IMR-90 (cell line): ENCODE measurements around the gene LILRA6. TPM values are rescaled to one million over a fixed set of nuclear protein-coding genes. Genes with fewer than 3 reads are reported as not detected.

Experiments
- ATAC-seq: fragments of 200-7000 bp; cut with Tn5 transposase; 2 replicates; pipeline ENCODE4 v1.9.1; 2020; ENCODE audit warnings: low read depth, mild to moderate bottlenecking, moderate library complexity
- BruUV-seq: library from RNA; stranded (reverse); fragments of 400-500 nt; replicated peaks from 2 replicates; lab custom pipeline; 2021; lab: Mats Ljungman, UMichigan
- CTCF ChIA-PET: fragments of 300-600 bp; formaldehyde crosslinking; extraction: SDS; loops from one replicate; lab custom pipeline; 2021; ENCODE audit warnings: antibody characterized with exemption; lab: Yijun Ruan, JAX
- POLR2A ChIA-PET: fragments of 300-600 bp; sonication (Branson Sonifier 250); formaldehyde crosslinking; loops from one replicate; lab custom pipeline; 2022; ENCODE audit warnings: antibody characterized with exemption; ENCODE audit not compliant: unreplicated experiment; lab: Charles Lee
- DNase-seq: peaks from one replicate; pipeline ENCODE4 v3.0.0; 2013
- H2AFZ ChIP-seq: replicated peaks from 2 replicates; pipeline ENCODE3; 2013; ENCODE audit warnings: low read length, mild to moderate bottlenecking; ENCODE audit not compliant: poor library complexity
- H2AK5ac ChIP-seq: 2 replicates; pipeline ENCODE4 v1.6.1; 2013; ENCODE audit warnings: low read depth, low read length, inconsistent platforms
- H2AK9ac ChIP-seq: replicated peaks from 2 replicates; pipeline ENCODE3; 2013; ENCODE audit warnings: mild to moderate bottlenecking, low read depth, low read length, moderate library complexity; ENCODE audit not compliant: poor library complexity
- H2BK120ac ChIP-seq: 2 replicates; pipeline ENCODE4 v1.6.1; 2013; ENCODE audit warnings: low read depth, low read length, inconsistent platforms
- H2BK15ac ChIP-seq: 3 replicates; pipeline ENCODE4 v1.6.1; 2013; ENCODE audit warnings: low read depth, low read length, inconsistent platforms
- H2BK20ac ChIP-seq: 2 replicates; pipeline ENCODE4 v1.6.1; 2013; ENCODE audit warnings: low read depth, mild to moderate bottlenecking, inconsistent platforms, low read length, moderate library complexity
- H2BK5ac ChIP-seq: 2 replicates; pipeline ENCODE4 v1.6.1; 2013; ENCODE audit warnings: mild to moderate bottlenecking, low read depth, low read length, inconsistent platforms; ENCODE audit not compliant: poor library complexity, severe bottlenecking
- H3K14ac ChIP-seq: replicated peaks from 2 replicates; pipeline ENCODE4 v1.6.1; 2013; ENCODE audit warnings: low read depth, low read length, inconsistent platforms
- H3K18ac ChIP-seq: 2 replicates; pipeline ENCODE4 v1.6.1; 2013; ENCODE audit warnings: low read depth, low read length, control low read depth
- H3K23ac ChIP-seq: 2 replicates; pipeline ENCODE4 v1.6.1; 2013; ENCODE audit warnings: low read depth, low read length, inconsistent platforms
- H3K27ac ChIP-seq: 2 replicates; pipeline ENCODE4 v1.5.1; 2013; ENCODE audit warnings: mild to moderate bottlenecking, control low read depth, low read length; ENCODE audit not compliant: insufficient read depth
- H3K27me3 ChIP-seq: 2 replicates; pipeline ENCODE4 v1.6.1; 2013; ENCODE audit warnings: low read length; ENCODE audit not compliant: control insufficient read depth, insufficient read depth
- H3K36me3 ChIP-seq: 2 replicates; pipeline ENCODE4 v1.6.1; 2013; ENCODE audit warnings: low read length, mixed read lengths; ENCODE audit not compliant: control insufficient read depth, insufficient read depth
- H3K4ac ChIP-seq: 2 replicates; pipeline ENCODE4 v1.6.1; 2013; ENCODE audit warnings: low read depth, low read length, inconsistent platforms
- H3K4me1 ChIP-seq: 2 replicates; pipeline ENCODE4 v1.6.1; 2013; ENCODE audit warnings: low read length, mixed read lengths; ENCODE audit not compliant: control insufficient read depth, insufficient read depth
- H3K4me2 ChIP-seq: 2 replicates; pipeline ENCODE4 v1.6.1; 2013; ENCODE audit warnings: low read depth, mild to moderate bottlenecking, control low read depth, low read length, moderate library complexity
- H3K4me3 ChIP-seq: 2 replicates; pipeline ENCODE4 v1.5.1; 2013; ENCODE audit warnings: low read depth, mild to moderate bottlenecking, control low read depth, low read length, moderate library complexity; ENCODE audit not compliant: insufficient read depth
- H3K56ac ChIP-seq: 2 replicates; pipeline ENCODE4 v1.6.1; 2013; ENCODE audit warnings: low read length, inconsistent platforms; ENCODE audit not compliant: insufficient read depth; ENCODE audit errors: extremely low read depth
- H3K79me1 ChIP-seq, 2 experiments: 2 replicates each; pipeline ENCODE4 v1.6.1; 2013; ENCODE audit warnings: low read length in 2 of 2, inconsistent platforms in 1 of 2, low read depth in 1 of 2
- H3K9ac ChIP-seq: 2 replicates; pipeline ENCODE4 v1.6.1; 2013; ENCODE audit warnings: low read depth, low read length, control low read depth
- H3K9me1 ChIP-seq: 2 replicates; pipeline ENCODE4 v1.6.1; 2013; ENCODE audit warnings: low read length, inconsistent platforms; ENCODE audit not compliant: insufficient read depth
- H3K9me3 ChIP-seq: 2 replicates; pipeline ENCODE4 v1.6.1; 2013; ENCODE audit warnings: low read length; ENCODE audit not compliant: control insufficient read depth, insufficient read depth
- H4K20me1 ChIP-seq: 2 replicates; pipeline ENCODE4 v1.6.1; 2013; ENCODE audit warnings: low read length, inconsistent platforms; ENCODE audit not compliant: insufficient read depth
- H4K5ac ChIP-seq: 2 replicates; pipeline ENCODE4 v1.6.1; 2013; ENCODE audit warnings: mild to moderate bottlenecking, low read depth, low read length, control low read depth
- H4K8ac ChIP-seq, 2 experiments: 2 replicates each; pipeline ENCODE4 v1.6.1; 2013; ENCODE audit warnings: low read depth in 2 of 2, low read length in 2 of 2, control low read depth in 1 of 2, inconsistent platforms in 1 of 2
- H4K91ac ChIP-seq: 2 replicates; pipeline ENCODE4 v1.6.1; 2013; ENCODE audit warnings: low read depth, low read length, inconsistent platforms; ENCODE audit not compliant: insufficient read depth
- BHLHE40 ChIP-seq: fragments of 150-350 bp; IDR thresholded peaks from 2 replicates; pipeline ENCODE4 v1.6.1; 2016; ENCODE audit warnings: mild to moderate bottlenecking, low read depth, low read length
- CEBPB ChIP-seq: IDR thresholded peaks from 2 replicates; pipeline ENCODE4 v1.6.1; 2012; ENCODE audit warnings: low read depth, low read length, improper control_type of control experiment
- CHD1 ChIP-seq: IDR thresholded peaks from 2 replicates; pipeline ENCODE4 v1.6.1; 2012; ENCODE audit warnings: low read depth, low read length, improper control_type of control experiment
- CTCF ChIP-seq: conservative IDR thresholded peaks from 2 replicates; pipeline ENCODE4 v1.5.1; 2012; ENCODE audit warnings: mild to moderate bottlenecking, low read depth, low read length, improper control_type of control experiment
- ELK1 ChIP-seq: fragments of 150-350 bp; IDR thresholded peaks from 2 replicates; pipeline ENCODE4 v1.6.1; 2016; ENCODE audit warnings: low read depth, mild to moderate bottlenecking, low read length, moderate library complexity, borderline replicate concordance
- FOS ChIP-seq: fragments of 150-350 bp; IDR thresholded peaks from 2 replicates; pipeline ENCODE4 v1.6.1; 2016; ENCODE audit warnings: low read depth, low read length
- MAFK ChIP-seq: IDR thresholded peaks from 2 replicates; pipeline ENCODE4 v1.6.1; 2012; ENCODE audit warnings: low read depth, low read length, improper control_type of control experiment
- MAZ ChIP-seq: IDR thresholded peaks from 2 replicates; pipeline ENCODE4 v1.6.1; 2012; ENCODE audit warnings: low read depth, mild to moderate bottlenecking, low read length, improper control_type of control experiment, moderate library complexity, borderline replicate concordance
- NFE2L2 ChIP-seq: fragments of 150-350 bp; IDR thresholded peaks from 2 replicates; pipeline ENCODE4 v1.6.1; 2016; ENCODE audit warnings: low read depth, mild to moderate bottlenecking, low read length
- POLR2A ChIP-seq: IDR thresholded peaks from 2 replicates; pipeline ENCODE4 v1.6.1; 2012; ENCODE audit warnings: mild to moderate bottlenecking, low read depth, low read length
- RAD21 ChIP-seq: IDR thresholded peaks from 2 replicates; pipeline ENCODE4 v1.6.1; 2012; ENCODE audit warnings: low read length, improper control_type of control experiment
- RCOR1 ChIP-seq: IDR thresholded peaks from 2 replicates; pipeline ENCODE4 v1.6.1; 2012; ENCODE audit warnings: mild to moderate bottlenecking, low read length, improper control_type of control experiment; ENCODE audit not compliant: insufficient replicate concordance
- RFX5 ChIP-seq: IDR thresholded peaks from 2 replicates; pipeline ENCODE4 v1.8.0; 2012; ENCODE audit warnings: low read depth, mild to moderate bottlenecking, low read length, moderate library complexity
- SMC3 ChIP-seq: fragments of 150-350 bp; IDR thresholded peaks from 2 replicates; pipeline ENCODE4 v1.6.1; 2016; ENCODE audit warnings: low read depth, mild to moderate bottlenecking, antibody characterized with exemption, low read length, moderate library complexity
- USF2 ChIP-seq: fragments of 150-350 bp; IDR thresholded peaks from 2 replicates; pipeline ENCODE4 v1.6.1; 2017; ENCODE audit warnings: mild to moderate bottlenecking, antibody characterized with exemption, low read length, low read depth
- WGBS, 2 experiments: methylation state at CpG; one replicate each; pipeline versions ENCODE4 v1.1.5 to v1.1.7; 2013; ENCODE audit warnings: missing lambda C conversion rate in 2 of 2; ENCODE audit not compliant: insufficient read length in 1 of 2; ENCODE audit errors: extremely low coverage in 2 of 2; 5-methylcytosine and 5-hydroxymethylcytosine counted together
- dilution Hi-C: fragments of 300-500 bp; cut with HindIII; formaldehyde crosslinking; loops from one replicate; pipeline ENCODE4 v1.14.3; 2018; ENCODE audit warnings: low sequenced_read_pairs; ENCODE audit not compliant: unreplicated experiment
- in situ Hi-C: fragments of 300-500 bp; cut with MboI; formaldehyde crosslinking; loops from 3 replicates; pipeline ENCODE4 v1.14.3; 2019; ENCODE audit warnings: low sequenced_read_pairs, inconsistent platforms, mixed read lengths
- intact Hi-C: fragments of 100-400 bp; cut with micrococcal nuclease; formaldehyde crosslinking; loops from 2 replicates; pipeline ENCODE4 v1.10.0; 2022
- polyA plus RNA-seq, 3 experiments: library from polyadenylated mRNA; depleted of rRNA; stranded (reverse); fragments of >200 nt; gene quantifications; 2 replicates each; pipeline ENCODE4 v1.2.3, GENCODE V29; 2012; ENCODE audit warnings: low replicate concordance in 1 of 3
- total RNA-seq: library from RNA; depleted of rRNA; stranded (reverse); fragments of >200 nt; gene quantifications from 2 replicates; pipeline ENCODE4 v1.2.3, GENCODE V29; 2012

Gene LILRA6
- total and polyA plus RNA-seq, 2 of the 4 experiments (the other 2 are of a cell fraction): not detected

GRCh38 chr19:54256250-54257115 is 13.9 kb upstream of the LILRA6 start:
- H4K5ac ChIP-seq: no peak overlapping the region
- POLR2A ChIA-PET: no interaction called here
- no peak for TF ChIP-seq USF2
- TF ChIP-seq ELK1: no peak
- no peak for TF ChIP-seq CTCF
- TF ChIP-seq CHD1: no peak
- TF ChIP-seq POLR2A: no peak
- no peak for TF ChIP-seq MAZ
- TF ChIP-seq RAD21: no peak
- no peak for TF ChIP-seq NFE2L2
- TF ChIP-seq FOS: no peak
- no peak for TF ChIP-seq RFX5
- no peak for TF ChIP-seq MAFK
- no peak for TF ChIP-seq RCOR1
- no peak for TF ChIP-seq CEBPB
- no peak for TF ChIP-seq BHLHE40
- no peak for TF ChIP-seq SMC3

More at GRCh38 chr19:54256250-54257115, 13.9 kb upstream of the LILRA6 start:
- Histone ChIP-seq H3K18ac (no peak overlapping the region), H4K20me1 (no peaks in the 10 kb centered on the region), H3K23ac (no peak overlapping the region), H3K27ac (no peak overlapping the region), H3K79me1 (no peaks in the 10 kb centered on the region), H3K9me1 (no peaks in the 10 kb centered on the region), H2BK120ac (no peak overlapping the region), H4K91ac (no peak overlapping the region), H3K4me1 (no peaks in the 10 kb centered on the region), H2AK5ac (no peak overlapping the region), H3K4me3 (no peak overlapping the region), H3K9me3 (no peaks in the 10 kb centered on the region), H3K4me2 (no peak overlapping the region), H3K36me3 (no peaks in the 10 kb centered on the region), H3K9ac (no peak overlapping the region), H3K56ac (no peak overlapping the region), H3K27me3 (peaks cover 22% of the 10 kb centered on the region), H2AFZ (no peak overlapping the region), H2BK5ac (no peak overlapping the region), H4K8ac (no peak overlapping the region), H2BK15ac (no peak overlapping the region), H2AK9ac (no peak overlapping the region), H3K14ac (no peak overlapping the region), H2BK20ac (no peak overlapping the region), H3K4ac (no peak overlapping the region)
- DNase-seq: no peak
- intact Hi-C loops: no loop called here
- no TSS peak for BruUV-seq
- ATAC-seq: no peak
- dilution Hi-C loops: no loop called here
- in situ Hi-C loops: no loop called here
- CTCF ChIA-PET: no interaction called here
- no CpG with 5 or more reads among the region's 19 CpGs for WGBS, 2 experiments
